Esophagus squamous epithelium (tissue), 4 donors: ENCODE data around the gene DOCK2.

Experiments used
- CTCF ChIP-seq, 6 experiments: fragments of 450-650 bp in 4 of 6; fragments of 200-600 bp in 2 of 6; sonication (generic) in 2 of 6; IDR thresholded peaks; one replicate each; pipeline ENCODE4 v1.5.1; 2016 to 2019; ENCODE audit warnings: antibody characterized with exemption in 6 of 6, mild to moderate bottlenecking in 4 of 6, moderate library complexity in 4 of 6
- POLR2A ChIP-seq, 4 donors: fragments of 450-650 bp; IDR thresholded peaks; one replicate each; pipeline ENCODE4 v1.6.1; 2017; ENCODE audit warnings: antibody characterized with exemption in 4 of 4, mild to moderate bottlenecking in 4 of 4, moderate library complexity in 3 of 4

DNA sequence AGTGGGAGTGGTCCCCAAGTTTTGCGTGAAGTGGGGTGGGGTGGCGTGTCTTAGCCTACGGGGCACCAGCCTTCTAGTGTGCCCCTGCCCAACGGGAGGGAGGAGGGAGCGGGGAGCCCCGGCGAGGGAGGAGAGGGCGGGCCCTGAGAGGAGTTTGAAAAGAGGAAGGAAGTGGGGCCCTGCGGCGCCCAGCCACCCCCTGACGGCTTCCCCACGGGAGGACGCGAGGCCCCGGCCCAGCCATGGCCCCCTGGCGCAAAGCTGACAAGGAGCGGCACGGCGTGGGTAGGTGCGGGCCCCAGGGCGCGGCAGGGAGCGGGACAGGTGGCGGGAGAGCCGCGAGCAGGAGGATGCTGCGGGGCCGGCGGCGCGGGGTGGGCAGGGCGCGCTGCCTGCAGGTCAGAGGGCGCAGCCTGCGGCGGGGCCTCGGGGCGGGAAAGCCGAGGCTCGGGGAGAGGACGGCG lies at the start of gene DOCK2:
- no peak for TF ChIP-seq CTCF (IDR thresholded peaks at IDR 0.05)
- TF ChIP-seq POLR2A (IDR thresholded peaks at IDR 0.05) = no peak
